ENCODE data around the gene KLK5. TPM values are rescaled to one million over a fixed set of nuclear protein-coding genes. Genes with fewer than 3 reads are reported as not detected.
"Not testable (repeated sequence)": the region's sequence is repeated elsewhere in the genome, so short reads cannot be mapped to it uniquely, and the experiment has no call there.

Gene KLK5
- total RNA-seq, 2 experiments from 2014 or later, result not detected

GRCh38 chr19:50980208-50980607, 27.4 kb upstream of the KLK5 start:
- no peak overlapping the region for H3K27ac Mint-ChIP-seq
- no peaks in the 10 kb centered on the region for H3K36me3 Mint-ChIP-seq
- POLR2A ChIA-PET, result no interaction called here
- no peak for DNase-seq
- H3K4me1 Mint-ChIP-seq (ENCODE audit: low read depth), result no peaks in the 10 kb centered on the region
- H3K4me3 Mint-ChIP-seq, result no peak overlapping the region
- CTCF ChIA-PET, result no interaction called here
- peaks cover 32% of the 10 kb centered on the region for H3K27me3 Mint-ChIP-seq
- intact Hi-C loops (cut with micrococcal nuclease), result no loop called here
- no peaks in the 10 kb centered on the region for H3K9me3 Mint-ChIP-seq

- Mint-ChIP-seq H3K9me3 (no peaks in the 10 kb centered on the region), H3K27me3 (peaks cover 28% of the 10 kb centered on the region)
These were observed 26.9 kb upstream of the KLK5 start for GRCh38 chr19:50979758-50980157.

GRCh38 chr19:50978772-50979390, 26.0 kb upstream of the KLK5 start:
- no peaks in the 10 kb centered on the region for H3K36me3 Mint-ChIP-seq

More at GRCh38 chr19:50979758-50980157, 26.9 kb upstream of the KLK5 start:
- no peak for DNase-seq
- POLR2A ChIA-PET, result no interaction called here
- no peak overlapping the region for H3K4me3 Mint-ChIP-seq
- CTCF ChIA-PET, result no interaction called here
- H3K4me1 Mint-ChIP-seq (ENCODE audit: low read depth), result no peaks in the 10 kb centered on the region
- no peaks in the 10 kb centered on the region for H3K36me3 Mint-ChIP-seq
- no peak overlapping the region for H3K27ac Mint-ChIP-seq
- intact Hi-C loops (cut with micrococcal nuclease), result no loop called here

DNA sequence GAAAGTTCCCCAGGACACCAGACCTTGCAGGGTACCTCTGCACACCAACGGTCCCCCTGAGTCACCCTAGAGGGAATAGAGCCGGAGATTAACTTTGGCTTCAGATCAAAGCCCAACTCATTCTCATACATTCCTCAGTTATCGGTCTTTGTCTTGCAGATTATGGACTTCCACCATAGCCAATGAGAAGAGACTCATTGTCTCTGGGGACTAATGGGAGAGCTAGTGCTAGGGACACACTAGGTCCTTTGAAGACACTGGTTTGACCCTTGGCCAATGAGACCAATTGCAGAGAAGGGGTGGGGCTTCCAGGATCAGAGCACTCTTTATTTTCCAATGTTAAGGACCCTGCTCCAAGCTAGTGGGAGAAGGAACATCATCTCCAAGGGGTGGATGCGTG, 24.8 kb upstream of the KLK5 start:
- POLR2A ChIA-PET, result no interaction called here
- H3K9me3 Mint-ChIP-seq, result no peaks in the 10 kb centered on the region
- no peak overlapping the region for H3K27ac Mint-ChIP-seq
- CTCF ChIA-PET, result no interaction called here
- DNase-seq, result no peak
- intact Hi-C loops (cut with micrococcal nuclease), result no loop called here
- H3K27me3 Mint-ChIP-seq, result peaks cover 26% of the 10 kb centered on the region
- no peaks in the 10 kb centered on the region for H3K36me3 Mint-ChIP-seq
- H3K4me3 Mint-ChIP-seq, result no peak overlapping the region
- H3K4me1 Mint-ChIP-seq (ENCODE audit: low read depth), result no peaks in the 10 kb centered on the region

More at GRCh38 chr19:50978772-50979390, 26.0 kb upstream of the KLK5 start:
- no peak overlapping the region for H3K4me3 Mint-ChIP-seq
- H3K27ac Mint-ChIP-seq, result no peak overlapping the region
- no peaks in the 10 kb centered on the region for H3K4me1 Mint-ChIP-seq (ENCODE audit: low read depth)
- no peaks in the 10 kb centered on the region for H3K9me3 Mint-ChIP-seq
- intact Hi-C loops (cut with micrococcal nuclease), result no loop called here
- CTCF ChIA-PET, result no interaction called here
- POLR2A ChIA-PET, result no interaction called here
- peaks cover 28% of the 10 kb centered on the region for H3K27me3 Mint-ChIP-seq
- DNase-seq, result no peak

DNA sequence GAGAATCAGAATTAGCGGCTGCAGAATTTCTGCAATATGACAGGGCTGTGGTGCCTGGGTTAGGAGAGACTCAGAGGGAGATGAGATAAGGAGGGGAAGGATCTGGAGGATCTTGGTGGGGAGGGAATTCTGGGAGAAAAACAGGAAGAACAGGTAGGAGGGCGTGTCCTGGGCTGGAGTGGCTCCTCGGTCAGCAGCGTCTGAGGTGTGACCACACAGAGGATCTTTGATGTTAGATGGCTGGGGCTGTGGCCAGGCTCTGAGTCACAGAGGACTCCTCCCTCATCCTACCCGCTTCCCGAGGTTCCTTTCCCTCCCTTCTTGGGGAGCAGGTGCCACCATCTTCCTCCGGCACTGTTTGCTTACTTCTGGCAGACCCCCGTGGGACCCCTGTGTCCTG, 22.9 kb upstream of the KLK5 start:
- peaks cover 26% of the 10 kb centered on the region for H3K27me3 Mint-ChIP-seq
- POLR2A ChIA-PET, result no interaction called here
- H3K9me3 Mint-ChIP-seq, result no peaks in the 10 kb centered on the region
- intact Hi-C loops (cut with micrococcal nuclease), result no loop called here
- no peak overlapping the region for H3K27ac Mint-ChIP-seq
- H3K36me3 Mint-ChIP-seq, result no peaks in the 10 kb centered on the region
- no peak overlapping the region for H3K4me3 Mint-ChIP-seq
- CTCF ChIA-PET, result no interaction called here
- H3K4me1 Mint-ChIP-seq (ENCODE audit: low read depth), result no peaks in the 10 kb centered on the region
- no peak for DNase-seq

- ChIA-PET POLR2A (no interaction called here), CTCF (no interaction called here)
- no peak for DNase-seq
- Mint-ChIP-seq H3K4me1 (ENCODE audit: low read depth) (no peaks in the 10 kb centered on the region), H3K9me3 (no peaks in the 10 kb centered on the region), H3K4me3 (no peak overlapping the region), H3K27me3 (peaks cover 29% of the 10 kb centered on the region), H3K36me3 (no peaks in the 10 kb centered on the region), H3K27ac (no peak overlapping the region)
- intact Hi-C loops (cut with micrococcal nuclease), result no loop called here
These were observed 22.1 kb upstream of the KLK5 start for GRCh38 chr19:50974702-50975556.

GRCh38 chr19:50972795-50973376, 20.0 kb upstream of the KLK5 start:
- H3K27me3 Mint-ChIP-seq, result peaks cover 29% of the 10 kb centered on the region

DNA sequence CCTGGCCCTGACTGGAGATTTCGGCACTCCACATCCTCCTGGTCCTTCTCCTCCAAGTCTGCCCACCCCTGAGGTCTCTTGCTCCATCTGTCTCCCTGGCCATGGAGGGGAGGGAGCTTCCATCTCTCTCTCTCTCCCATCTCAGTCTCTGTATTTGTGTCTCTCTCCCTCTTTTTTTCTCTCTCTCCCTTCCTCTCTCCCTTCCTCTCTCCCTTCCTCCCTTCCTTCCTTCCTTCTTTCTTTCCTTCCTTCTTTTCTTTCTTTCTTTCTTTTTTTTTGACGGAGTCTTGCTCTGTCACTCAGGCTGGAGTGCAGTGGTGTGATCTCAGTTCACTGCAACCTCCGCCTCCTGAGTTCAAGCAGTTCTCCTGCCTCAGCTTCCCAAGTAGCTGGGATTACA, 17.0 kb upstream of the KLK5 start:
- H3K27ac Mint-ChIP-seq; H3K9me3 Mint-ChIP-seq; H3K4me1 Mint-ChIP-seq (ENCODE audit: low read depth); H3K36me3 Mint-ChIP-seq; CTCF ChIA-PET; H3K4me3 Mint-ChIP-seq; DNase-seq; POLR2A ChIA-PET; intact Hi-C loops (cut with micrococcal nuclease): not testable (repeated sequence)
- H3K27me3 Mint-ChIP-seq, result peaks cover 31% of the 10 kb centered on the region

More at GRCh38 chr19:50972795-50973376, 20.0 kb upstream of the KLK5 start:
- DNase-seq, result no peak
- H3K9me3 Mint-ChIP-seq, result no peaks in the 10 kb centered on the region
- H3K27ac Mint-ChIP-seq, result no peak overlapping the region
- H3K4me1 Mint-ChIP-seq (ENCODE audit: low read depth), result no peaks in the 10 kb centered on the region
- H3K36me3 Mint-ChIP-seq, result no peaks in the 10 kb centered on the region
- intact Hi-C loops (cut with micrococcal nuclease), result no loop called here
- POLR2A ChIA-PET, result no interaction called here
- H3K4me3 Mint-ChIP-seq, result no peak overlapping the region
- CTCF ChIA-PET, result no interaction called here

GRCh38 chr19:50969413-50969760, 16.5 kb upstream of the KLK5 start, which contains the start of gene KLK6:
KLK6 (minus strand) TSS chr19:50969591; CDS start chr19:50968104, 1,487 bp downstream.
- Mint-ChIP-seq H3K9me3 (no peaks in the 10 kb centered on the region), H3K27ac (no peak within 1 kb of the TSS), H3K27me3 (peaks cover 29% of the 10 kb centered on the region), H3K4me3 (no peak within 1 kb of the TSS), H3K36me3 (no peaks in the 10 kb centered on the region), H3K4me1 (ENCODE audit: low read depth) (no peaks in the 10 kb centered on the region)
- POLR2A ChIA-PET, result no interaction called here
- intact Hi-C loops (cut with micrococcal nuclease), result no loop called here
- CTCF ChIA-PET, result no interaction called here
- DNase-seq, result no peak

DNA sequence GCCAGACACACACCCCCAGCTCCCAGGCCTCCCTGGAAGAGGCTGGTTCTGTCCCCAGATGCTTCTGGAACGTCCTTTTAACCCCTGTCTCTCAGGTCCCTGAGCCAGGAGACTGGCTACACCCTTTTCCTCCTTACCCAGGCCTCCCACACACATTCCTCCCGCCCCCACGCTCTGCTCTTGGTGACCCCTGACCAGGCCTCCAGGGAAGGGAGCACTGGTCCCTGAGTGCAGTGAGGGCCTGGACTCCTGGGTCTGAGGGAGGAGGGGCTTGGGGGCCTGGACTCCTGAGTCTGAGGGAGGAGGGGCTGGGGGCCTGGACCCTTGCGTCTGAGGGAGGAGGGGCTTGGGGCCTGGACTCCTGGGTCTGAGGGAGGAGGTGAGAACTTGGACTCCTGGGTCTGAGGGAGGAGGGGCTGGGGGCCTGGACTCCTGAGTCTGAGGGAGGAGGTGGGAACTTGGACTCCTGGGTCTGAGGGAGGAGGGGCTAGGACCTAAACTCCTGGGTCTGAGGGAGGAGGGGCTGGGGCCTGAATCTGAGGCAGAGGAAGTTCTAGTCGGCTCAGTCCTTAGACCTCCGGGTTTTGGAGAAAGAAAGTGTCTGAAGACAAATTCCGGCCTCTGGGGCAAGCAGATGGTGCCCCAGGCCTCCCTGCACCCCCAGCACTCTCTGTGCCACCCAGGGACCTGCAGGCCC, 16.0 kb upstream of the KLK5 start:
- no peak overlapping the region for H3K27ac Mint-ChIP-seq
- POLR2A ChIA-PET, result no interaction called here
- no peak for DNase-seq
- no peaks in the 10 kb centered on the region for H3K9me3 Mint-ChIP-seq
- H3K36me3 Mint-ChIP-seq, result no peaks in the 10 kb centered on the region
- CTCF ChIA-PET, result no interaction called here
- intact Hi-C loops (cut with micrococcal nuclease), result no loop called here
- H3K4me1 Mint-ChIP-seq (ENCODE audit: low read depth), result no peaks in the 10 kb centered on the region
- H3K4me3 Mint-ChIP-seq, result no peak overlapping the region
- peaks cover 28% of the 10 kb centered on the region for H3K27me3 Mint-ChIP-seq

DNA sequence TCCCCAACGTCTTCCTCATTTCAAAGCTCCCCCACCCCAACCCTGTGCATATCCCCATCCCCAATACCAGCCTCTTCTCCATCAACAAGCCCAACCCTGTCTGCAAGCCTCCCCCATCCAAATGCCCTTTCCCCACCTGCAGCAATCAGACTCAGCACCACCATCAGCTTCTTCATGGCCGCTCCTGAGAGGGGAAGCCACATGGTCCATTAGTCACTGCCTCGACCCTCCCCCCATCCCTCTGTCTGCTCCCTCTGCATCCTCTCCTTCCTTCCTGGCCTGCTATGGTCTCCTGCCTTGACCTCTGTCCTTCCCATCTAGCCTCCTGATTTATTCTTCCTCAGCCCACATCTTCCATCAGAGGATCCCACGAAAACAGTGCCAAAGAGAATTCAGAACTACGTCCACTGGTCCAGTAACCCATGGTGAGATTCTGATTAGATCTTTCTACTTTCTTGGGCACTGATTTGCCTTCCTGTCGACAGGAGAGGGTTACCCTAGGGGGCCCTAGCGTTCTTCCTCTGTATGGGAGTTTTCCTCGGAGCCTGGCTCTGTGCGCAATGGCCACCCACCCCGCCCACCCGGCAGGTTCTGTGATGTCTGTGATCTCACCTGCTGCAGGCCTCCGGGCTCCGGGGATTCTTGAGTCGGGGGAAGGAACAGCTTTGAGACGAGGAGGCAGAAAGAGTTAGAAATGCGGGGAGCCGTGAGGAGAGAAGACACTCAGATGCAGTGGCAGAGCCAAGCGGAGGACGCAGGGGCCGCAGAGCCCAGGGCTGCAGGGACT, 15.3 kb upstream of the KLK5 start:
- peaks cover 31% of the 10 kb centered on the region for H3K27me3 Mint-ChIP-seq
- CTCF ChIA-PET, result no interaction called here
- intact Hi-C loops (cut with micrococcal nuclease), result no loop called here
- H3K36me3 Mint-ChIP-seq, result no peaks in the 10 kb centered on the region
- POLR2A ChIA-PET, result interaction anchor here (0.6 kb wide), 1 partner anchor 84 kb away, joined by 3 read pairs; no protein-coding TSS in a partner anchor
- H3K9me3 Mint-ChIP-seq, result no peaks in the 10 kb centered on the region
- H3K27ac Mint-ChIP-seq, result no peak overlapping the region
- no peaks in the 10 kb centered on the region for H3K4me1 Mint-ChIP-seq (ENCODE audit: low read depth)
- DNase-seq, result no peak
- no peak overlapping the region for H3K4me3 Mint-ChIP-seq

DNA sequence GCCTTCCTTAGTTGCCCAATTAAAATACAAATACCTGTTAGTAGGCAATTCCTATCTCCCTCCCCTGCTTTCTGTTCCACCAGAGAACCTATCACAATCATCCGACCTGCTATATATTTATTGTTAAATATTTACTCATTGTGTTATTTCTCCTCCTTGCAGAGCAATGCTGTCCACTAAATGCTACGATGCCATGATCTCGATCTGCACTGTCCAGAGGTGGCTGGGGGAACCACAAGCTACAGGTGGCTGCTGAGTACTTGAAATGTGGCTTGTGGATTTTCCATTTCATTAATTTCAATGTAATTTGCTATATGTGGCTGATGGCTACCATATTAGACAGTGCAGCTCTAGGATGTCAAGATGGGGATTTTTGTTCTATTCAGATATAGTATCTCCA, 11.4 kb upstream of the KLK5 start:
- intact Hi-C loops (cut with micrococcal nuclease), result no loop called here
- CTCF ChIA-PET, result no interaction called here
- H3K4me3 Mint-ChIP-seq, result no peak overlapping the region
- H3K9me3 Mint-ChIP-seq, result peaks cover 8% of the 10 kb centered on the region
- H3K27me3 Mint-ChIP-seq, result peaks cover 28% of the 10 kb centered on the region
- no peak for DNase-seq
- no peaks in the 10 kb centered on the region for H3K4me1 Mint-ChIP-seq (ENCODE audit: low read depth)
- POLR2A ChIA-PET, result no interaction called here
- no peaks in the 10 kb centered on the region for H3K36me3 Mint-ChIP-seq
- no peak overlapping the region for H3K27ac Mint-ChIP-seq
